ENCODE data around the gene FER.
"Not testable (repeated sequence)": the region's sequence is repeated elsewhere in the genome, so short reads cannot be mapped to it uniquely, and the experiment has no call there.

The FER gene

GRCh38 chr5:109121225-109121624 is 373.5 kb downstream of the FER start:
- no peak for DNase-seq (ENCODE audit: low read depth in 2 of 2)

- no peak for DNase-seq (ENCODE audit: low read depth in 2 of 2)
Observed at GRCh38 chr5:109125755-109126429, 378.2 kb downstream of the FER start.

GRCh38 chr5:109126481-109126880 is 378.8 kb downstream of the FER start:
- DNase-seq (ENCODE audit: low read depth in 2 of 2): no peak

- no peak for DNase-seq (ENCODE audit: low read depth in 2 of 2)
Observed at GRCh38 chr5:109136906-109137305, 389.2 kb downstream of the FER start.

- DNase-seq (ENCODE audit: low read depth in 2 of 2): no peak
Observed at GRCh38 chr5:109141222-109142200, 393.8 kb downstream of the FER start.

GRCh38 chr5:109143031-109143430 is 395.3 kb downstream of the FER start:
- no peak for DNase-seq (ENCODE audit: low read depth in 2 of 2)

- no peak for DNase-seq (ENCODE audit: low read depth in 2 of 2)
Observed at GRCh38 chr5:109145139-109145538, 397.4 kb downstream of the FER start.

DNA sequence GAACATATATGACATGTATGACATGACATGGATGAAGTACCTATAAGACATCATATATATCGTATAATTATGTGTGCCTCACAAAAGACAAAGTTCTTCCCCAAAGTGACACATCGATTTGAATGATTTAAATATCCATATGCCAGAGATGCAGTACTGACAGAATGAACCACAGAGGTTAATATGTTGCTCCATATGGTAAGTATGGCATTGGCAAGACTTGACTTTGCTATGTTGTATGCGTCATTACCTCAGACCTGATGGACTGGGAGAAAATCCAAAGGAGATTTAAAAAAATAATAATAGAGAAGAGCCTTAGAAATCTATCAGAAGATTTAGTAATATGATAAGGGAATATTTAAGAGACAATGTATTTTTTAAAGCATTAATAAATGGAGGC is 398.9 kb downstream of the FER start:
- no peak for DNase-seq (ENCODE audit: low read depth in 2 of 2)

DNA sequence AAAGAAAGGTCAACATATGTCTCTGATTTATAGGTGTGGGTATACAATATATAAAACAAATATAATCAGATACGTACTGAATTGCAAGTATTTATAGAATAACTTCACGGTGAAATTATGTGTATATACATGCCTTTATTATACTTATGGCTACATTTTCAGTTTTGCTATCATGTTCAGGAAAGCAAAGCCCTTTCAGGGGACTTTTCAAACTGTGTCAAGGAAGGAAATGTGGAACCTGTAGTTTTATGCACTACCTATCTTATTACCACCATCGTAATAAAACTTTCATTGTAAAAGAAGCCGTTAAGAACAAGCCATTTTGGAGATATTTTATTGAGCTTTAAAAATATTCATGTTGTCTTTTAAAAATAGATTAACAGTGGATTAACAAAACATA is 404.9 kb downstream of the FER start:
- DNase-seq (ENCODE audit: low read depth in 2 of 2): no peak

DNA sequence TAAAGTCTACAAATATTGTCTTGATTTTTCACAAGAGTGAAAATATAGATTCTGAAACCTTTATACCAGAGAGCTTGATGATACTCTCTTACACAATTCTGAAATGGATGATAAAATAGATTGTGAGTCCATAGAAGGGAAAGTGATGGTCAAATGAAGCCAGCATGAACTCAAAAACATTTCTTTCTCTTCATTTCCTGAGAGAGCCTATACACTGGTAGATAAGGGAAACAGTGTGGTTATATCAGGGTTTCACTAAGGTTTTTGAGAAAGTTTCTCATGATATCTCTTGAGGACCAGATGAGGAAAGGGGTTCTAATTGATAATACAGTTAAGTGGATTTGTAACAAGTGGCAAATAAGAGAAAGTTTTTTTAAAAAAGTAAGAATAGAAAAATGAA is 407.9 kb downstream of the FER start:
- no peak for DNase-seq (ENCODE audit: low read depth in 2 of 2)

- no peak for DNase-seq (ENCODE audit: low read depth in 2 of 2)
Observed at GRCh38 chr5:109156885-109157284, 409.2 kb downstream of the FER start.

- DNase-seq (ENCODE audit: low read depth in 2 of 2): no peak
Observed at GRCh38 chr5:109160468-109160867, 412.8 kb downstream of the FER start.

- DNase-seq (ENCODE audit: low read depth in 2 of 2): no peak
Observed at GRCh38 chr5:109161914-109162683, 414.4 kb downstream of the FER start.

DNA sequence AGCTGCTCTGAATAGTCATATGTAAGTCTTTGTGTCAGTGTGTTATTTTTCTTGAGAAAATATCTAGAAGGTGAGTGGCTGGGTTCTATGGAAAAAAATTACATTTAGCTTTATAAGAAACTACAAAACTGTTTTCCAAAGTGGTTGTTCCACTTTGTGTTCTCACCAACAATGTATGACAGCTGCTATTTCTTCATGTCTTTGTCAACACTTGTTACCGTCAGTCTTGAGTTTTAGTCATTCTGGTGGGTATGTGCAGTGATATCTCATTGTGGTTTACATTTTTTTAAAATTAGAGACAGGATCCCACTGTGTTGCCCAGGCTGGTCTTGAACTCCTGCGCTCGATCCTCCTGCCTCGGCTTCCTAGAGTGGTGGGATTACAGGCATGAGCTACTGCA is 415.6 kb downstream of the FER start:
- no peak for DNase-seq (ENCODE audit: low read depth in 2 of 2)

DNA sequence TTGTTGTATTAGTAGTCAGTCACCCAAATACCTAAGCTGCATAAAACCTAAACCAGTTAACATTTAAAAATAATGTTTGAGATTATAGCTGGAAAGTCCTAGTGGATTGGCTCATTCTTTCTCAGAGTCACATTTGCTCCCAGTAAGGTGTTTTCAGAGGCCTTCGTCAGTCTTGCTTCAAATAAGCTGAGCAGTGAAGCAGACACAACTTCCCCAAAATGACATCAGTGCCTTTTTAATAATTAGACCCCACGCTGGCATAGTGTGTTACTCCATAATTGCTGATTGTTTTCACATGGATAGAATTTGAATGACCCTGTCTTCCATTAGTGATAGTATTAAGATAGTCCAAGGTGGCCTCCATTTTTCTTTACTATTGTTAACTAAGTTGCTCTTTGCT is 416.3 kb downstream of the FER start:
- no peak for DNase-seq (ENCODE audit: low read depth in 2 of 2)

DNA sequence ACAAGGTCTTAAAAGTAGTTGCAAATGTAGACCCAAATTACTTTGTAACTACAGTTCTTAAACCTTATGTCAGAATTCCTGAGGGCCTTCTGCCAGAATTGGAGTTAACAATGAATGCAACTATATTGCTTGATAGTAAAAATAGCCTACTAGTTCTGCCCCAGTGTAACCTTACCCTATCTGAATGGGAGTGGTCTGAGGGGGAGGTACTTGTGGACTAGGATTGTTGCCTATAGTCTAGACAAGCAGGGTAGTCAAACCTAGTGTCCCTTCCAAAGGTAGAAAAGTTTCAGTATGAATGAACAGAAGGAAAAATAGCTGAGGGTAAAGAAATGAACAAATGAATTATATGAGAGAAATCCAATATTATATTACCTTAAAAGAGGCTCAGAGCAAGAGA is 419.9 kb downstream of the FER start:
- no peak for DNase-seq (ENCODE audit: low read depth in 2 of 2)

DNA sequence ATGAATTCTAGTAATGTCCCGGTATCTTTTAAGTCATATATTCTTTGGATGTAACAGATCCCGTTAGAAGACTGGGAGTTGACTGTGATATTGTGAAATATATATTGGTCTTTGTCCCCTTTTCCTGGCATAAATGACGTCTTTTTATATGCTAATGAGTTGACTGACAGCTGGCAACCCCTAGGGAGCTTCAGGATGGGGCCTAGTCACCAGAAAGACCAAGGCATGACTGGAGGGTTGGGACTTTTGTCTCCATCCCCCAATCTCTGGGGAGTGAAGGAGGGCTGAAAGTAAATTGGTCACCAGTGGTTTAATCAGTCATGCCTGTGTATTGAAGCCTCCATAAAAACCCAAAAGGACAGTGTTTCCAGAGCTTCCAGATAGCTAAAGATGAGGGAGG is 420.5 kb downstream of the FER start:
- DNase-seq (ENCODE audit: low read depth in 2 of 2): no peak

GRCh38 chr5:109170629-109171350 is 423.1 kb downstream of the FER start:
- DNase-seq (ENCODE audit: low read depth in 2 of 2): no peak

DNA sequence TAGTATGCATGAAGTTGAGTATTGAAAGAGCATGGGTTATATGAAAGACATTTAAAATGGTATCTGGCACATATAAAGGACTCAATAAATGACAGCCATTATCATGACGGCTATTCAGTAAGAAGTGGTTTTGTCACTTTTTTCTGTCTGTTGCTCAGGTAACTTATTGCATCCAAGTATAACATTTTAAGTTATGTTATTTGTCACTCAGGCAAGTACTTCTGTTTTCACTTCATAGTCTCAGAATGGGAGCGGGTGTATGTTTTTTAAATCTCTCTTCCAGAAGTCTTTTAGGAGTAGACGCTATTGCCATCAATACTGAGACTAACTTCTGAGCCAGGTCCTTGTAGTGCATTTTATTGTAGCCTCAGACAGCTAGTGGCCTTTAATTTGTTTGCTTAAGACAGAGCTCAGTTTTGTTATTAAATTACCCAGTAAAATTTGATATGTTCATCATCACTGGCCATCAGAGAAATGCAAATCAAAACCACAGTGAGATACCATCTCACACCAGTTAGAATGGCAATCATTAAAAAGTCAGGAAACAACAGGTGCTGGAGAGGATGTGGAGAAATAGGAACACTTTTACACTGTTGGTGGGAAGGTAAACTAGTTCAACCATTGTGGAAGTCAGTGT is 423.9 kb downstream of the FER start:
- not testable (repeated sequence) for DNase-seq (ENCODE audit: low read depth in 2 of 2)

DNA sequence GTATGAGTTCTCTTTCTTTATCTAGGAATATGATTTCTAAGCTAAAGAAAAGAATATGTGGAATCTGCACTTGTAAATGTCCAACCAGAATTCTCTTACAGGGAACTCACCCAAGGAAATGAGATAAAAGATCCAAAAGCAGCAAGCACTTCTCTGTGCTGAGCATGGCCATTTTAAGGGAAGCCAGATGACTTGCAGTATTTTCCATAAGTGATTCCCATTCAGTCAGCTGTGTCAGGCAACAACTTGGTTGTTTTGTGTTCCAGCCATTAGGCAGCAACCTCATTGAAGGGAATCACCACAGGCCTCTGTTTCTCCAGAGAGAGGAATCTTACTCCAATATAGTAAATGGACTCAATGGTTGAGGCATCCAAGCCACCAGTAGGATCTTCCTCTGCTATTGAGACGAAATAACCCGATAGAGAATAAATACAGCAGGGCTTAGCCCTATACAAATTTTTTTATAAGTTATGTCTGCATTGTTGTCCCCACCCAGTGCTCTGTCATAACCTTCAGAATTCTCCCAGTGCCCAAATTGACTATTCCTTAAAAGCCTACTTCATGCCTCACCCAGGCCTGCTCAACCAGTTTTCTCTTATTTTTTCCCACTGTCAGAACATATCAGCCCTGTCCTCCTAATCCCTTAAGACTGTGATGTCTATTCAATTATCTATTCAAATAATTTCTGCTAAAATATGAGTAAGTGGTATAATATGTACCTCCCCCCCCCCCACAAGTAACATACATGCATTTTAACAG is 425.5 kb downstream of the FER start:
- no peak for DNase-seq (ENCODE audit: low read depth in 2 of 2)
